IPS-15b (cell line): Measurements from ENCODE around the gene ZDHHC19.
A peak's percentile ranks its signal among the peaks of the same experiment; 100 is the strongest.
"Not testable (repeated sequence)": the region's sequence is repeated elsewhere in the genome, so short reads cannot be mapped to it uniquely, and the experiment has no call there.

ENCODE experiments used
- H3K27me3 ChIP-seq: one replicate; pipeline ENCODE4 v1.6.1; 2013; ENCODE audit warnings: low read length; ENCODE audit not compliant: control insufficient read depth, insufficient read depth
- H3K36me3 ChIP-seq: one replicate; pipeline ENCODE4 v1.6.1; 2013; ENCODE audit warnings: low read length; ENCODE audit not compliant: control insufficient read depth, insufficient read depth
- H3K4me1 ChIP-seq: one replicate; pipeline ENCODE4 v1.6.1; 2013; ENCODE audit warnings: mild to moderate bottlenecking, low read length; ENCODE audit not compliant: control insufficient read depth, insufficient read depth
- H3K4me3 ChIP-seq: one replicate; pipeline ENCODE4 v1.5.1; 2013; ENCODE audit warnings: low read depth, low read length
- H3K9ac ChIP-seq: one replicate; pipeline ENCODE4 v1.6.1; 2013; ENCODE audit warnings: low read depth, mild to moderate bottlenecking, low read length
- H3K9me3 ChIP-seq: one replicate; pipeline ENCODE4 v1.6.1; 2013; ENCODE audit warnings: mild to moderate bottlenecking, low read length; ENCODE audit not compliant: control insufficient read depth, insufficient read depth

ZDHHC19 gene

GRCh38 chr3:196194542-196194915, 16.7 kb downstream of the ZDHHC19 start:
- Histone ChIP-seq H3K27me3 (no peaks in the 10 kb centered on the region), H3K9ac (no peak overlapping the region), H3K36me3 (no peaks in the 10 kb centered on the region), H3K9me3 (no peaks in the 10 kb centered on the region), H3K4me3 (no peak overlapping the region), H3K4me1 (no peaks in the 10 kb centered on the region)

DNA sequence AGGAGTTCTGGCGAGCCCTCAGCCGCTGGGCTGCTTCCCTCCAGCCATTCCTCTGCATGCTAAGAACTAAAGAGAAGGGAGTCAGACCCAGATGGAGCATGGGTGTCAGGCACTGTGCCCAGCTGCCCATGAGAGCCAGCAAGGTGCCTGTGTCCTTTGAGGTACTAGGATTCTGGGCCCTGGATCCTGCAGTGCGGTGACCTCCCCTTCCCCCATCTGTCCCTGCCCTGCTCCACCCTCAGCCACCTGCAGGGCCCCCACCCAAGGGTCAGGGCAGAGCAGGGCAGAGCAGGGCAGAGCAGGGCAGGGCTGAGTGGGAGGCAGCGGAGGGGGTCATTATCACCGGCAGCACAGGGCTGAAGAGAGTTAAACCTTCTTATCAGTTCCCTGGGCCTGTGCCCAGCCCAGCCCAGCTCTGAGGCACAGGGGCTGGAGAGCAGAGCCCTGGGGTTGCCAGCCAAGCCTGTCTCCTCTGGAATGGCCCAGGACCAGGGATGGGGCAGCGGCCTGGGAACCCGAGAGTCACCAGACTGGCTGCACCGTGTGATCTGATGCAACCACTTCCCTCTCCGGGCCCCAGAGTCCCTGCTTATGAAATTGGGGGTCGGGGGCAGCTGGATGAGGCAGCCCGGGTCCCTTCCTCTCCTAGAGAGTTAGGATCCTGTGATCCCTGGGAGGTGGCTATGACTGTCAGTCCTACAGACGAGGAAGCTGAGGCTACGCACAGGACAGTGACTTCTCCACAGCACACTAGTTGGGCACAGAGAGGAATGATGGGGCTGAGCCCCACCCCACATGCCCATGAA, 17.3 kb downstream of the ZDHHC19 start:
- Histone ChIP-seq H3K27me3 (no peaks in the 10 kb centered on the region), H3K4me3 (no peak overlapping the region), H3K9ac (no peak overlapping the region), H3K9me3 (no peaks in the 10 kb centered on the region), H3K4me1 (no peaks in the 10 kb centered on the region), H3K36me3 (no peaks in the 10 kb centered on the region)

GRCh38 chr3:196193133-196193735, 18.0 kb downstream of the ZDHHC19 start:
- H3K9me3 ChIP-seq: no peaks in the 10 kb centered on the region
- H3K4me1 ChIP-seq: no peaks in the 10 kb centered on the region
- H3K27me3 ChIP-seq: no peaks in the 10 kb centered on the region
- no peak overlapping the region for H3K9ac ChIP-seq
- H3K4me3 ChIP-seq: no peak overlapping the region
- H3K36me3 ChIP-seq: no peaks in the 10 kb centered on the region

DNA sequence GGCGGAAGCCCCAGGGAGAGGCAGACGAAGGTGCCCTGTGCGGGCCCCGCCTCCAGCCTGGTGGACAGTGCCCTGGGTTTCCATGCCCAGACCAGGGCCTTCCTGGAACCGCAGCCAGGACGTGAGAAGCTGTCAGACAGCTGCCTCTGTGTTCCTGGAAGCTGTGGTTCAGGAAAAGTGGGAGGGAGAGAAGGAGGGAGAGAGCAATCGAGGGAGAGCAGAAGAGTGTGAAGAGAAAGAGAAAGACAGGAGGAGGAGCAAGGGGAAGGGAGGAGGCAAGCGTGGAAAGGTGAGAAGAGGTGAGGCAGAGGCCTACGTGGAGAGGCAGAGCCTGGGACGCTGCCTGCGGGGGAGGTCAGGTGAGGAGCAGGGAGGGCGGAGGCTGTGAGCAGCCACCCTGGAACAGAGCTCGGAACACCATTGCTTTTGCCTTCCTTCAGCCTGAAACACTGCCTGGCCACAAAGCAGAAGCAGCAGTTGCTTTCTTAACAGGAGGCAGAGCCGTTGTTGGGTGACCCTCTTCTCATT, 18.6 kb downstream of the ZDHHC19 start:
- Histone ChIP-seq H3K4me1 (no peaks in the 10 kb centered on the region), H3K4me3 (no peak overlapping the region), H3K9me3 (no peaks in the 10 kb centered on the region), H3K9ac (peak overlapping the region; percentile 60), H3K27me3 (no peaks in the 10 kb centered on the region), H3K36me3 (no peaks in the 10 kb centered on the region)

DNA sequence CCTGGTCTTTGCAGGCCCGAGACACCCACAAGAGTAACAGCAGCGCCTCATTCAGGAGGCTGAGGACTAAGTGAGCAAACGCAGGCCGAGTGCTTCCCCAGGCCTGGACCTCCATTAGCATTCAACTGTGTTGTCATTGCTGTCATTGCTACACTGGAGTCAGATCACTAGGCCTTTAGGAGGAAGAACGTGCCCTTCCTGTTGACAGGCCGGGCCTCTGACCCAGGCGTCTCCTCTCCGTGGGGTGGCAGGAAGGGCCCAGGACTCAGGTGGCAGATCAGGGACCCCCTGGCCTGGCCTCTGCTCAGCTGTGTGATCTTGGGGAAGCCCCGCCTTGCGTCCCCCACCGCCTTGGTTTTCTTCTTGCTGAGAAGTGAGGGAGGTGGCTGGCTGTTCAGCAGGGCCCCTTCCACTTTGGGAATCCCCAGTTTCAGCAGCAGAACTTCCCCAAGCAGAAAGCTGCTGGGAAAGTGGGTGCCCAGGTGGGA, 19.1 kb downstream of the ZDHHC19 start:
- H3K4me3 ChIP-seq: no peak overlapping the region

GRCh38 chr3:196189566-196190347, 21.4 kb downstream of the ZDHHC19 start:
- Histone ChIP-seq H3K27me3 (no peaks in the 10 kb centered on the region), H3K9me3 (no peaks in the 10 kb centered on the region), H3K4me3 (no peak overlapping the region), H3K36me3 (no peaks in the 10 kb centered on the region), H3K9ac (no peak overlapping the region), H3K4me1 (peaks cover 9% of the 10 kb centered on the region)

More for the DNA sequence above, 19.1 kb downstream of the ZDHHC19 start:
- Histone ChIP-seq H3K9ac (peak overlapping the region; percentile 60), H3K4me1 (peaks cover 2% of the 10 kb centered on the region), H3K27me3 (no peaks in the 10 kb centered on the region), H3K36me3 (no peaks in the 10 kb centered on the region), H3K9me3 (no peaks in the 10 kb centered on the region)

DNA sequence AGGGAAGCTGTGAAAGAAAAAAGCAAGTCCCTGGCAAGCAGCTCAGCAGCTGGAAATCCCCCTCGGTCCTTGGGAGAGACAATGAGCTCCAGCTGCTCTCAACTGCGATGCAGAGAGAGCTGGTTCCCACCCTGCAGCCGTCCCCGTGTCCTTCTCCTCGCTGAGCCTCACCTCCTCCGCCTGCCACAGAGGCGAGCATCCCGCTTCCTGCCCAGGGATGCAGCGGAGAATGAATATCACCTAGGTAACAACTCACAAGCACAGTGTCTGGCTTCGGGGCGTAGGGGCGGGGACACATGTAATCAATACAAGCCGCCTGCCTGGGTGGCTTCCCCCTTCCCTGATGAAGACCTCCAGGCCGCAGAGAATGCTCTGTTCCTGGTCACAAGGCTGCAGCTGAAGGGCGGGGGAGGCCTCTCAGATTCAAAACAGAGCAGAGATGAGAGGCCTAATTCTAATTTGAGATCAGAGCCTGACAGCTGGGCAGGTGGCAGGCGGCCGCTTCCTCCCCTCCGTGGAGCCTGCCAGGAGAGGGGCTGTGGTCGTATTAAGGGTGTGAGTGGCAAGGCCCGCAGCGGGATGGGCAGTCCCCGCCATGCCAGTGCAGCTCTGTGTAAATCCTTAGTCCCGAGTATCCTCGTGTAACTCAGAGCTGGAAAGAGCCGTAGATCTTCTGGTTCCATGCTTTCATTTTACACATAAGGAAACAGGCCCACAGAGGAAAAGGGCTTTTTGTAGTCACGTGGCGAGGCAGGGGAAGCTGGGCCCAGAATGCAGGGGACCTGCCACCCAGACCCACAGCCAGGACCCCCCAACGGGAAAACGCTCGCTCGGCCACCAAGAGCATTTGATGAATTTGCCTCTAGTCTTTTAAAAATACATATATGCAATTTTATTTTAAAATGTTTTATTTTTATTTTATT, 24.3 kb downstream of the ZDHHC19 start:
- H3K4me1 ChIP-seq: peaks cover 9% of the 10 kb centered on the region

DNA sequence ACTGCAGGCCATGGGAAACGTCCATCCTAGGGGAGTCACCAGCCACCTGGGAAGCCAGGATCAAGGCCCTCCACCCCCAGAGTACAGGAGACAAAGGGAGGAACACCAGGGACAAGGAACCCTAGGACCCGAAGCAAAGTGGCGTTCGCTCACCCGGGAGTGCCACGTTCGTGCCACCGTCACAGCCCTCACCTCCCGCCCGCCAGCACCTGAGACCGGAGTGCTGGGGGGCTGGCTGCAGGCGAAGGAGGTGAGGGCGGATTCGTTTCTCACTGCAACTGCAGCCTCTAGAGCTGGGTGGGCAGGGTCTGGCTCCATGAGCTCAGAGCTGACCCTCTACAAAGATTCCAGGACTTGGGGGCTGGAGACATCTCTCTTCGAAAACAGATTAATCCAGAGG, 26.3 kb downstream of the ZDHHC19 start:
- Histone ChIP-seq H3K9ac (no peak overlapping the region), H3K4me3 (no peak overlapping the region), H3K9me3 (no peaks in the 10 kb centered on the region), H3K27me3 (no peaks in the 10 kb centered on the region), H3K36me3 (no peaks in the 10 kb centered on the region), H3K4me1 (peaks cover 9% of the 10 kb centered on the region)

More for the DNA sequence above, 24.3 kb downstream of the ZDHHC19 start:
- Histone ChIP-seq H3K4me3 (no peak overlapping the region), H3K9ac (no peak overlapping the region), H3K36me3 (no peaks in the 10 kb centered on the region), H3K9me3 (no peaks in the 10 kb centered on the region), H3K27me3 (no peaks in the 10 kb centered on the region)

- not testable (repeated sequence) for H3K4me3 ChIP-seq, H3K9me3 ChIP-seq, H3K27me3 ChIP-seq, H3K9ac ChIP-seq, H3K36me3 ChIP-seq
- peaks cover 14% of the 10 kb centered on the region for H3K4me1 ChIP-seq
These were observed 27.1 kb downstream of the ZDHHC19 start for GRCh38 chr3:196184169-196184432.

DNA sequence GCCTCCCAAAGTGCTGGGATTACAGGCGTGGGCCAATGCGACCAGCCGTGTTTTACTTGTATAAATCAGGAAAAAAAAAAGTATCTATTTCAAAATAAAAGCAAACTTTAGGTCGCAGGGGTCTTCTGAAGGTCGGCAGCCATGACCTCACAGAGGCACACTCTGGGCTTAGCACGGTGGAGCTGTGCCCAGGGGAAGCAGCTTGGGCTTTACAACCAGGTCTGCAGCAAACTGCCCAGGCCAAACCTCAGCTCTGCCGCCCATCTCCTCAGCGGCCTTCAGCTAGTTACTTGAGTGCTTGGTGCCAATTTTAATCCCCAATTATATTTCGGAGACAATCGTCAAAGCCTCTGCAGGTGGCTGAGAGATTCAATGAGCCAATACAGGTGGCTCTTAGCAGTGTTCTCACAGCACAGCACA, 30.1 kb downstream of the ZDHHC19 start:
- Histone ChIP-seq H3K36me3 (no peaks in the 10 kb centered on the region), H3K9ac (no peak overlapping the region), H3K9me3 (no peaks in the 10 kb centered on the region), H3K4me3 (no peak overlapping the region), H3K4me1 (peaks cover 11% of the 10 kb centered on the region), H3K27me3 (no peaks in the 10 kb centered on the region)

DNA sequence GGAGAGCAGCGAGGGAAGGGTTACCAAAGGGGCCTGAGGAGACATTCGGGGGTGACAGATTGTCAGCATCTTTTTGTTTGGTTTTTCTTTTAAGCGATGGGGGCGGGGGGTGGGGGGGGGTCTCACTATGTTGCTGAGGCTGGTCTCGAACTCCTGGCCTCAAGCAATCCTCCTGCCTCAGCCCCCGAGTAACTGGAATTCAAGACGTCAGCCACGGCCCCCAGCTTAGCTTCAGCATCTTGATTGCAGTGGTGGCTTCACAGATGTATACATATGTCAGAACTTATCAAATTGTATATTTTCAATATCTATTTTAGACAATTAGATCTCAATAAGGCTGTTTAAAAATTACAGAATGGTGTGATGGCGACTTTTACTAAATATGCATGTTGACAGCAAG, 30.9 kb downstream of the ZDHHC19 start:
- Histone ChIP-seq H3K9me3 (no peaks in the 10 kb centered on the region), H3K4me1 (peaks cover 11% of the 10 kb centered on the region), H3K36me3 (no peaks in the 10 kb centered on the region), H3K4me3 (no peak overlapping the region), H3K9ac (no peak overlapping the region), H3K27me3 (no peaks in the 10 kb centered on the region)
